Renal cortical epithelial cell (primary cell): ENCODE measurements around the gene KLF17. TPM values are rescaled to one million over a fixed set of nuclear protein-coding genes. Genes with fewer than 3 reads are reported as not detected.

ENCODE experiments used
- DNase-seq: peaks from one replicate; pipeline ENCODE4 v3.0.0-alpha.2; 2011; ENCODE audit warnings: low read depth
- total RNA-seq: library from RNA; depleted of rRNA; stranded (reverse); fragments of >200 nt; gene quantifications from 2 replicates; pipeline ENCODE4 v1.2.3, GENCODE V29; 2014

Gene KLF17
- total RNA-seq, 1 donor from 2014 or later: not detected

- DNase-seq: no peak
Measured at GRCh38 chr1:44151808-44152207, 33.2 kb downstream of the KLF17 start.

GRCh38 chr1:44152692-44153091 is 34.1 kb downstream of the KLF17 start:
- DNase-seq: no peak

GRCh38 chr1:44154049-44154448 is 35.4 kb downstream of the KLF17 start:
- no peak for DNase-seq

GRCh38 chr1:44157903-44158302 is 39.3 kb downstream of the KLF17 start:
- no peak for DNase-seq

GRCh38 chr1:44158871-44159270 is 40.2 kb downstream of the KLF17 start:
- no peak for DNase-seq

GRCh38 chr1:44161546-44161945 is 42.9 kb downstream of the KLF17 start:
- no peak for DNase-seq

- DNase-seq: no peak
Measured at GRCh38 chr1:44168520-44169098, 50.0 kb downstream of the KLF17 start.

- DNase-seq: no peak
Measured at GRCh38 chr1:44170281-44170823, 51.7 kb downstream of the KLF17 start.

- no peak for DNase-seq
Measured at GRCh38 chr1:44174630-44175029, 56.0 kb downstream of the KLF17 start.

Other genes with a start within 250 kb of the KLF17 start
- 0.40 and 3.0 TPM in 2 replicates for gene ARTN, start 185.0 kb upstream of the KLF17 start, total RNA-seq
- gene IPO13, start 171.9 kb upstream of the KLF17 start, total RNA-seq: 12.5 and 41.1 TPM in 2 replicates
- gene DPH2, start 148.8 kb upstream of the KLF17 start, total RNA-seq: 21.5 and 22.8 TPM in 2 replicates
- 69.4 and 178 TPM in 2 replicates for gene ATP6V0B, start 143.9 kb upstream of the KLF17 start, total RNA-seq
- gene B4GALT2, start 139.6 kb upstream of the KLF17 start, total RNA-seq: 36.8 and 65.8 TPM in 2 replicates
- gene CCDC24, start 127.2 kb upstream of the KLF17 start, total RNA-seq: 6.3 and 6.5 TPM in 2 replicates
- 2.8 and 5.0 TPM in 2 replicates for gene SLC6A9, start 87.4 kb upstream of the KLF17 start, total RNA-seq
- not detected in 2 replicates for gene KLF18, start 22.8 kb downstream of the KLF17 start, total RNA-seq
- 12.2 and 17.9 TPM in 2 replicates for gene DMAP1, start 94.7 kb downstream of the KLF17 start, total RNA-seq
- gene ERI3, start 236.4 kb downstream of the KLF17 start, total RNA-seq: 52.6 and 67.7 TPM in 2 replicates